ENCODE results near the gene ZBTB7C.

DNA sequence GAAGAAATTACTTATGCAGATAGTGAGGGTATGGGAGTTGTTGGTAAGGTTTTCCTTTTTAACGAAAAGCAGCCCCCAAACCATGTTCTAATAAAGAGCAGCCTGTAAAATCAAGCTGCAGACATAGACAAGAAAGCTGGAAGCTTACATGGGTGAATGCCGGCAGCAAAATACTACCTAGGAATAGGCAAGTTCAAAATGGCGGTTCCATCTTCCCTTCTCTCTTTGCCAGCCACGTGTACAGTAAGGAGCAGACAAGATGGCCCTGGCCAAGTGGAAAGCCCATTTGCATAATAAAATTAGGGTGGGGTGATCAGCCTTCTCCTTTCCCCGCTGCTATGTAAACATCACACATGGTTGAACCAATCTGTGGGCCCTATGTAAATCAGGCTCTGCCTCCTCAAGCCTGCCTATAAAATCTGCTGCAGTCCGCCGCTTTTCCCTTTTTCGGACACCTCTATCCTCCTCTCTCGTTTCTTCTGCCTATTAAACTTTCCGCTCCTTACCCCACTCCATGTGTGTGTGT is 155.0 kb downstream of the ZBTB7C start:
- TF ChIP-seq TCF7L2 (IDR thresholded peaks at IDR 0.05; ENCODE audit: borderline replicate concordance, low read depth, low read length) (no peak), ZNF530 (tag by site-specific recombination; IDR thresholded peaks at IDR 0.05; ENCODE audit: low read depth) (no peak), HOXC10 (CRISPR knock-in tag; IDR thresholded peaks at IDR 0.05) (no peak), ZBTB21 (tag by site-specific recombination; IDR thresholded peaks at IDR 0.05) (no peak), ZFHX2 (tag by site-specific recombination; conservative IDR thresholded peaks at IDR 0.05) (no peak)
- TF ChIP-seq, protein P1, sequence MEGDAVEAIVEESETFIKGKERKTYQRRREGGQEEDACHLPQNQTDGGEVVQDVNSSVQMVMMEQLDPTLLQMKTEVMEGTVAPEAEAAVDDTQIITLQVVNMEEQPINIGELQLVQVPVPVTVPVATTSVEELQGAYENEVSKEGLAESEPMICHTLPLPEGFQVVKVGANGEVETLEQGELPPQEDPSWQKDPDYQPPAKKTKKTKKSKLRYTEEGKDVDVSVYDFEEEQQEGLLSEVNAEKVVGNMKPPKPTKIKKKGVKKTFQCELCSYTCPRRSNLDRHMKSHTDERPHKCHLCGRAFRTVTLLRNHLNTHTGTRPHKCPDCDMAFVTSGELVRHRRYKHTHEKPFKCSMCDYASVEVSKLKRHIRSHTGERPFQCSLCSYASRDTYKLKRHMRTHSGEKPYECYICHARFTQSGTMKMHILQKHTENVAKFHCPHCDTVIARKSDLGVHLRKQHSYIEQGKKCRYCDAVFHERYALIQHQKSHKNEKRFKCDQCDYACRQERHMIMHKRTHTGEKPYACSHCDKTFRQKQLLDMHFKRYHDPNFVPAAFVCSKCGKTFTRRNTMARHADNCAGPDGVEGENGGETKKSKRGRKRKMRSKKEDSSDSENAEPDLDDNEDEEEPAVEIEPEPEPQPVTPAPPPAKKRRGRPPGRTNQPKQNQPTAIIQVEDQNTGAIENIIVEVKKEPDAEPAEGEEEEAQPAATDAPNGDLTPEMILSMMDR (tag by site-specific recombination; IDR thresholded peaks at IDR 0.05): no peak
- TF ChIP-seq, protein P2, sequence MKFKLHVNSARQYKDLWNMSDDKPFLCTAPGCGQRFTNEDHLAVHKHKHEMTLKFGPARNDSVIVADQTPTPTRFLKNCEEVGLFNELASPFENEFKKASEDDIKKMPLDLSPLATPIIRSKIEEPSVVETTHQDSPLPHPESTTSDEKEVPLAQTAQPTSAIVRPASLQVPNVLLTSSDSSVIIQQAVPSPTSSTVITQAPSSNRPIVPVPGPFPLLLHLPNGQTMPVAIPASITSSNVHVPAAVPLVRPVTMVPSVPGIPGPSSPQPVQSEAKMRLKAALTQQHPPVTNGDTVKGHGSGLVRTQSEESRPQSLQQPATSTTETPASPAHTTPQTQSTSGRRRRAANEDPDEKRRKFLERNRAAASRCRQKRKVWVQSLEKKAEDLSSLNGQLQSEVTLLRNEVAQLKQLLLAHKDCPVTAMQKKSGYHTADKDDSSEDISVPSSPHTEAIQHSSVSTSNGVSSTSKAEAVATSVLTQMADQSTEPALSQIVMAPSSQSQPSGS (tag by site-specific recombination; IDR thresholded peaks at IDR 0.05; ENCODE audit: low read depth): no peak
- TF ChIP-seq, protein P3, sequence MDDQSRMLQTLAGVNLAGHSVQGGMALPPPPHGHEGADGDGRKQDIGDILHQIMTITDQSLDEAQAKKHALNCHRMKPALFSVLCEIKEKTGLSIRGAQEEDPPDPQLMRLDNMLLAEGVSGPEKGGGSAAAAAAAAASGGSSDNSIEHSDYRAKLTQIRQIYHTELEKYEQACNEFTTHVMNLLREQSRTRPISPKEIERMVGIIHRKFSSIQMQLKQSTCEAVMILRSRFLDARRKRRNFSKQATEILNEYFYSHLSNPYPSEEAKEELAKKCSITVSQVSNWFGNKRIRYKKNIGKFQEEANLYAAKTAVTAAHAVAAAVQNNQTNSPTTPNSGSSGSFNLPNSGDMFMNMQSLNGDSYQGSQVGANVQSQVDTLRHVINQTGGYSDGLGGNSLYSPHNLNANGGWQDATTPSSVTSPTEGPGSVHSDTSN (CRISPR knock-in tag; IDR thresholded peaks at IDR 0.05): no peak
